Measurements from ENCODE around the gene NDUFA3.

GRCh38 chr19:54133957-54134590 is 31.4 kb downstream of the NDUFA3 start:
- TF ChIP-seq CTCF (IDR thresholded peaks at IDR 0.05) (no peak), POLR2A (IDR thresholded peaks at IDR 0.05) (no peak)

Data from esophagus squamous epithelium (tissue), 4 donors.